Panc1 (cell line): ENCODE results near the gene RNF222. TPM values are rescaled to one million over a fixed set of nuclear protein-coding genes. Genes with fewer than 3 reads are reported as not detected.

Source experiments
- ATAC-seq: fragments of 200-7000 bp; cut with Tn5 transposase; 2 replicates; pipeline ENCODE4 v1.9.1; 2020; ENCODE audit warnings: mild to moderate bottlenecking, moderate library complexity
- BruUV-seq: library from RNA; stranded (reverse); fragments of 400-500 nt; replicated peaks from 2 replicates; lab custom pipeline; 2021; lab: Mats Ljungman, UMichigan
- CTCF ChIA-PET: fragments of 300-600 bp; sonication (Branson Sonifier 250); formaldehyde crosslinking; loops from one replicate; lab custom pipeline; 2022; ENCODE audit warnings: antibody characterized with exemption; lab: Charles Lee
- POLR2A ChIA-PET: fragments of 300-600 bp; sonication (Branson Sonifier 250); formaldehyde crosslinking; loops from one replicate; lab custom pipeline; 2022; ENCODE audit warnings: antibody characterized with exemption; lab: Charles Lee
- DNase-seq: peaks from one replicate; pipeline ENCODE4 v3.0.0-alpha.2; 2010; ENCODE audit warnings: low read depth, low spot score
- H3K27ac ChIP-seq: 2 replicates; pipeline ENCODE4 v1.5.1; 2011; ENCODE audit warnings: mild to moderate bottlenecking, low read length, inconsistent platforms
- H3K27me3 ChIP-seq: fragments of 200-500 bp; sonication (Bioruptor generic); 2 replicates; pipeline ENCODE4 v1.6.0; 2014; ENCODE audit warnings: low read length, inconsistent platforms; ENCODE audit not compliant: control insufficient read depth, insufficient read depth
- H3K36me3 ChIP-seq: fragments of 200-500 bp; sonication (Bioruptor generic); 2 replicates; pipeline ENCODE4 v1.5.1; 2014; ENCODE audit warnings: inconsistent platforms, mild to moderate bottlenecking, low read length, moderate library complexity; ENCODE audit not compliant: control insufficient read depth, insufficient read depth
- H3K4me1 ChIP-seq: 2 replicates; pipeline ENCODE4 v1.5.1; 2011; ENCODE audit warnings: inconsistent platforms, mild to moderate bottlenecking, low read length, moderate library complexity; ENCODE audit not compliant: control insufficient read depth, insufficient read depth
- H3K4me3 ChIP-seq, 2 experiments: 2 replicates each; pipeline ENCODE4 v1.5.1; 2011 to 2012; ENCODE audit warnings: low read depth in 2 of 2, low read length in 2 of 2, mild to moderate bottlenecking in 2 of 2, inconsistent platforms in 1 of 2, moderate library complexity in 1 of 2
- H3K9me3 ChIP-seq: fragments of 200-500 bp; sonication (Bioruptor generic); 2 replicates; pipeline ENCODE4 v1.5.1; 2014; ENCODE audit warnings: low read depth, mild to moderate bottlenecking, inconsistent platforms, low read length, moderate library complexity; ENCODE audit not compliant: control insufficient read depth, insufficient read depth
- POLR2AphosphoS5 ChIP-seq: IDR thresholded peaks from 2 replicates; pipeline ENCODE4 v1.6.1; 2012; ENCODE audit warnings: mild to moderate bottlenecking, low read depth, low read length, moderate library complexity
- SIN3A ChIP-seq: IDR thresholded peaks from 2 replicates; pipeline ENCODE4 v1.6.1; 2012; ENCODE audit warnings: low read depth, mild to moderate bottlenecking, low read length, moderate library complexity, borderline replicate concordance; ENCODE audit not compliant: insufficient read depth
- TCF7L2 ChIP-seq: IDR thresholded peaks from 2 replicates; pipeline ENCODE4 v1.6.1; 2011; ENCODE audit warnings: mild to moderate bottlenecking, low read depth, low read length, inconsistent platforms
- in situ Hi-C: cut with HindIII; loops from 2 replicates; pipeline ENCODE4 v1.10.0; 2016; ENCODE audit warnings: low sequenced_read_pairs, low pct_unique_long_range_greater_than_20kb
- intact Hi-C: fragments of 100-400 bp; cut with micrococcal nuclease; formaldehyde crosslinking; loops from one replicate; pipeline ENCODE4 v1.10.0; 2022; ENCODE audit not compliant: unreplicated experiment
- total RNA-seq: library from RNA; stranded (reverse); gene quantifications from one replicate; pipeline ENCODE4 v1.2.1, GENCODE V29; 2021; ENCODE audit not compliant: unreplicated experiment
- TF ChIP-seq, protein P1 (sequence below): fragments of 450-650 bp; IDR thresholded peaks from 2 replicates; pipeline ENCODE4 v1.5.1; 2017; ENCODE audit warnings: mild to moderate bottlenecking
- TF ChIP-seq, protein P2 (sequence below), 2 experiments: IDR thresholded peaks; 2 replicates each; pipeline ENCODE4 v1.6.1; 2011 to 2012; ENCODE audit warnings: low read depth in 2 of 2, control low read depth in 1 of 2, low read length in 1 of 2, mild to moderate bottlenecking in 1 of 2, moderate library complexity in 1 of 2; ENCODE audit not compliant: insufficient read depth in 1 of 2

The RNF222 gene
- total RNA-seq, 1 experiment from 2014 or later: not detected

DNA sequence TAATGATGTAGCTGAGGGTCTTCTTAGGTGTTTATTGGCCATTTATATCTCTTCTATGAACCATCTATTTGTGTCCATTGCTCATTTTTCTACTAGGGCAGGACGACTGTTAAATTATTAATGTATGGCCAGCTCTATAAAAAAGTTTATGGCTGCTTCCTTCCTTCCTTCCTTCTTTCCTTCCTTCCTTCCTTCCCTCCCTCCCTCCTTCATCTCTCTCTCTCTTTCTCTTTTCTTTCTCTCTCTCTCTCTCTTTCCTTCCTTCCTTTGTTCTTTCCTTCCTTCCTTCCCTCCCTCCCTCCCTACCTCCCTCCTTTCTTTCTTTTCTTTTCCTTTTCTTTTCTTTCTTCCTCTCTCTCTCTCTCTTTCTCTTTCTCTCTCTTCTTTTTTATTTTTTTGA lies 20.8 kb upstream of the RNF222 start:
- ChIA-PET CTCF (no interaction called here), POLR2A (no interaction called here)
- ATAC-seq (no peak), DNase-seq (no peak)
- Histone ChIP-seq H3K4me1 (no peaks in the 10 kb centered on the region), H3K9me3 (no peaks in the 10 kb centered on the region), H3K27ac (no peak overlapping the region), H3K27me3 (peaks cover 4% of the 10 kb centered on the region), H3K36me3 (no peaks in the 10 kb centered on the region), H3K4me3 (no peak overlapping the region)
- in situ Hi-C loops (no loop called here), intact Hi-C loops (loop anchor here (10.0 kb wide), 1 partner anchor 326 kb away; the partner anchor contains the start of gene CCDC42)
- TF ChIP-seq, protein P1, sequence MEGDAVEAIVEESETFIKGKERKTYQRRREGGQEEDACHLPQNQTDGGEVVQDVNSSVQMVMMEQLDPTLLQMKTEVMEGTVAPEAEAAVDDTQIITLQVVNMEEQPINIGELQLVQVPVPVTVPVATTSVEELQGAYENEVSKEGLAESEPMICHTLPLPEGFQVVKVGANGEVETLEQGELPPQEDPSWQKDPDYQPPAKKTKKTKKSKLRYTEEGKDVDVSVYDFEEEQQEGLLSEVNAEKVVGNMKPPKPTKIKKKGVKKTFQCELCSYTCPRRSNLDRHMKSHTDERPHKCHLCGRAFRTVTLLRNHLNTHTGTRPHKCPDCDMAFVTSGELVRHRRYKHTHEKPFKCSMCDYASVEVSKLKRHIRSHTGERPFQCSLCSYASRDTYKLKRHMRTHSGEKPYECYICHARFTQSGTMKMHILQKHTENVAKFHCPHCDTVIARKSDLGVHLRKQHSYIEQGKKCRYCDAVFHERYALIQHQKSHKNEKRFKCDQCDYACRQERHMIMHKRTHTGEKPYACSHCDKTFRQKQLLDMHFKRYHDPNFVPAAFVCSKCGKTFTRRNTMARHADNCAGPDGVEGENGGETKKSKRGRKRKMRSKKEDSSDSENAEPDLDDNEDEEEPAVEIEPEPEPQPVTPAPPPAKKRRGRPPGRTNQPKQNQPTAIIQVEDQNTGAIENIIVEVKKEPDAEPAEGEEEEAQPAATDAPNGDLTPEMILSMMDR: no peak
- TF ChIP-seq SIN3A (no peak), POLR2AphosphoS5 (no peak), TCF7L2 (no peak)
- TF ChIP-seq, protein P2, sequence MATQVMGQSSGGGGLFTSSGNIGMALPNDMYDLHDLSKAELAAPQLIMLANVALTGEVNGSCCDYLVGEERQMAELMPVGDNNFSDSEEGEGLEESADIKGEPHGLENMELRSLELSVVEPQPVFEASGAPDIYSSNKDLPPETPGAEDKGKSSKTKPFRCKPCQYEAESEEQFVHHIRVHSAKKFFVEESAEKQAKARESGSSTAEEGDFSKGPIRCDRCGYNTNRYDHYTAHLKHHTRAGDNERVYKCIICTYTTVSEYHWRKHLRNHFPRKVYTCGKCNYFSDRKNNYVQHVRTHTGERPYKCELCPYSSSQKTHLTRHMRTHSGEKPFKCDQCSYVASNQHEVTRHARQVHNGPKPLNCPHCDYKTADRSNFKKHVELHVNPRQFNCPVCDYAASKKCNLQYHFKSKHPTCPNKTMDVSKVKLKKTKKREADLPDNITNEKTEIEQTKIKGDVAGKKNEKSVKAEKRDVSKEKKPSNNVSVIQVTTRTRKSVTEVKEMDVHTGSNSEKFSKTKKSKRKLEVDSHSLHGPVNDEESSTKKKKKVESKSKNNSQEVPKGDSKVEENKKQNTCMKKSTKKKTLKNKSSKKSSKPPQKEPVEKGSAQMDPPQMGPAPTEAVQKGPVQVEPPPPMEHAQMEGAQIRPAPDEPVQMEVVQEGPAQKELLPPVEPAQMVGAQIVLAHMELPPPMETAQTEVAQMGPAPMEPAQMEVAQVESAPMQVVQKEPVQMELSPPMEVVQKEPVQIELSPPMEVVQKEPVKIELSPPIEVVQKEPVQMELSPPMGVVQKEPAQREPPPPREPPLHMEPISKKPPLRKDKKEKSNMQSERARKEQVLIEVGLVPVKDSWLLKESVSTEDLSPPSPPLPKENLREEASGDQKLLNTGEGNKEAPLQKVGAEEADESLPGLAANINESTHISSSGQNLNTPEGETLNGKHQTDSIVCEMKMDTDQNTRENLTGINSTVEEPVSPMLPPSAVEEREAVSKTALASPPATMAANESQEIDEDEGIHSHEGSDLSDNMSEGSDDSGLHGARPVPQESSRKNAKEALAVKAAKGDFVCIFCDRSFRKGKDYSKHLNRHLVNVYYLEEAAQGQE (IDR thresholded peaks at IDR 0.05; ENCODE audit: insufficient read depth in 1 of 2, low read depth in 2 of 2, low read length in 1 of 2): no peak
- BruUV-seq: no TSS peak

DNA sequence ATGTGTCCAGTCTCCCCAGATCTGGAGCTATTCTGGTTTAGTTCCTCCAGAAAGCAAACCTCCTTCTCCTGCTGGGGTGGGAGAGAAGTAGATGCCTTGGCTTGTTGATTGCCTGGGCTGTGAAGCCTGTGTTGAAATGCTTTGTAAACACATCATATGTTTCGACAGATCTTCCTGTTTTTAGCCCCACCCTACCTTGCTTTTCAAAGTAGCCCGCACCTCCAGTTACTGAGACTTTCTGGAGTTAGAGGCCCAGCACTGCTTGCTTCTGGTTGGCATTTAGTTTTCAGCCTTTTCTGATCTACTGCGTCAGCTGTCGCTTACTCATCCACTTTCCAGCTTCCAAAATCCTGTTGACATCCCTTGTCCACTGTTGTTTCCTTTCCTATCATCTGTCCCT lies 20.2 kb upstream of the RNF222 start:
- in situ Hi-C loops: no loop called here
- ChIA-PET POLR2A (no interaction called here), CTCF (no interaction called here)
- Histone ChIP-seq H3K4me1 (no peaks in the 10 kb centered on the region), H3K36me3 (no peaks in the 10 kb centered on the region), H3K27ac (no peak overlapping the region), H3K27me3 (peaks cover 4% of the 10 kb centered on the region), H3K4me3 (no peak overlapping the region), H3K9me3 (no peaks in the 10 kb centered on the region)
- no TSS peak for BruUV-seq
- DNase-seq (no peak), ATAC-seq (no peak)
- intact Hi-C loops: loop anchor here (10.0 kb wide), 1 partner anchor 327 kb away; the partner anchor contains the start of gene CCDC42
- TF ChIP-seq, protein P2 (IDR thresholded peaks at IDR 0.05; ENCODE audit: insufficient read depth in 1 of 2, low read depth in 2 of 2, low read length in 1 of 2): no peak
- TF ChIP-seq POLR2AphosphoS5 (no peak), SIN3A (no peak), TCF7L2 (no peak)
- TF ChIP-seq, protein P1: no peak
